Testis (tissue), 3 donors: ENCODE results near the gene SLC12A1. TPM values are rescaled to one million over a fixed set of nuclear protein-coding genes. Genes with fewer than 3 reads are reported as not detected.

Experiments
- DNase-seq: peaks from one replicate; pipeline ENCODE4 v3.0.0-alpha.2; 2019
- H3K27ac ChIP-seq, 2 donors: fragments of 200-600 bp; sonication (generic); one replicate each; pipeline ENCODE4 v1.5.1; 2019
- H3K27me3 ChIP-seq: fragments of 200-600 bp; sonication (generic); one replicate; pipeline ENCODE4 v1.5.1; 2019
- H3K36me3 ChIP-seq: fragments of 200-600 bp; sonication (generic); one replicate; pipeline ENCODE4 v1.5.1; 2017; ENCODE audit warnings: low read depth; ENCODE audit errors: missing control alignments
- H3K4me1 ChIP-seq: fragments of 200-600 bp; sonication (generic); one replicate; pipeline ENCODE4 v1.5.1; 2019
- H3K4me3 ChIP-seq, 2 donors: fragments of 200-600 bp; sonication (generic); one replicate each; pipeline ENCODE4 v1.5.1; 2017 to 2019
- H3K9me3 ChIP-seq: fragments of 200-600 bp; sonication (generic); one replicate; pipeline ENCODE4 v1.5.1; 2017
- POLR2A ChIP-seq: fragments of 450-650 bp; IDR thresholded peaks from one replicate; pipeline ENCODE4 v1.6.1; 2017; ENCODE audit warnings: antibody characterized with exemption, mild to moderate bottlenecking, moderate library complexity
- WGBS, 2 donors: methylation state at CpG; one replicate each; pipeline ENCODE4 v1.1.5; 2018; 5-methylcytosine and 5-hydroxymethylcytosine counted together
- intact Hi-C: fragments of 100-400 bp; cut with DNase I; formaldehyde crosslinking; loops from one replicate; pipeline ENCODE4 v1.15.1; 2023; ENCODE audit warnings: low total_unique reads
- polyA plus RNA-seq: library from polyadenylated mRNA; stranded (reverse); fragments of 350-450 nt; fragmentation: Illumina TruSeq; extraction: RNeasy Lipid Tissue Mini Kit (QIAGEN cat#74804); gene quantifications from one replicate; pipeline ENCODE4 v1.2.3, GENCODE V29; 2014; ENCODE audit warnings: low read depth, low replicate concordance; ENCODE audit not compliant: insufficient read depth
- total RNA-seq, 2 donors: library from RNA; depleted of rRNA; stranded (reverse); fragments of >200 nt; gene quantifications; one replicate each; pipeline ENCODE4 v1.2.3, GENCODE V29; 2016
- TF ChIP-seq, protein P1 (sequence below), 3 experiments: fragments of 450-650 bp in 2 of 3; fragments of 200-600 bp in 1 of 3; sonication (generic) in 1 of 3; IDR thresholded peaks; one replicate each; pipeline ENCODE4 v1.5.1; 2016 to 2019; ENCODE audit warnings: antibody characterized with exemption in 3 of 3, mild to moderate bottlenecking in 2 of 3, moderate library complexity in 1 of 3

The SLC12A1 gene
- total and polyA plus RNA-seq, 3 donors from 2014 or later, result 0.55 to 1.2 (median 0.62) TPM

DNA sequence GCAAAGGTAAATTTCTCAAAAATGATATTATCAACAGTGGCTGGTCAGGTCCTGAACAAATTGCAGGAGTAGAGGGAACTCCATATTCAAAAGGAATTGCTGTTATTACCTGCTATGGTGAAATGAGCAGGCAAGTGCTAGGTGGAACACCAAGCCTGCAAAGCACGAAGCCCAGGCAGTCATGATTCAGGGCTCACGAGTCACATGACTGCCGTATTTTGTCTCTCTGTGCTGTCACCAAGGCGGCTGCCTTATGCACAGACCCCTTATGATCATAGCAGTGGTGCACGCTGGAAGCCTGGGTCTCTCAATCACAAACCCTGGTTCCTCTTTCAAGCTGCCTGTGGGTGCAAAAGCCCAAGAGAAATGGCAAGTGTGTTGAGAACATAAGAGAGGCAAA is 24.4 kb downstream of the SLC12A1 start:
- Histone ChIP-seq H3K27me3 (no peaks in the 10 kb centered on the region), H3K36me3 (no peaks in the 10 kb centered on the region), H3K9me3 (no peaks in the 10 kb centered on the region), H3K4me3 (no peak overlapping the region), H3K4me1 (no peaks in the 10 kb centered on the region), H3K27ac (no peak overlapping the region)
- no peak for DNase-seq
- intact Hi-C loops, result no loop called here
- 88 to 97% methylated on average over 5 of the region's 5 CpGs for WGBS, 2 donors
- TF ChIP-seq, protein P1, sequence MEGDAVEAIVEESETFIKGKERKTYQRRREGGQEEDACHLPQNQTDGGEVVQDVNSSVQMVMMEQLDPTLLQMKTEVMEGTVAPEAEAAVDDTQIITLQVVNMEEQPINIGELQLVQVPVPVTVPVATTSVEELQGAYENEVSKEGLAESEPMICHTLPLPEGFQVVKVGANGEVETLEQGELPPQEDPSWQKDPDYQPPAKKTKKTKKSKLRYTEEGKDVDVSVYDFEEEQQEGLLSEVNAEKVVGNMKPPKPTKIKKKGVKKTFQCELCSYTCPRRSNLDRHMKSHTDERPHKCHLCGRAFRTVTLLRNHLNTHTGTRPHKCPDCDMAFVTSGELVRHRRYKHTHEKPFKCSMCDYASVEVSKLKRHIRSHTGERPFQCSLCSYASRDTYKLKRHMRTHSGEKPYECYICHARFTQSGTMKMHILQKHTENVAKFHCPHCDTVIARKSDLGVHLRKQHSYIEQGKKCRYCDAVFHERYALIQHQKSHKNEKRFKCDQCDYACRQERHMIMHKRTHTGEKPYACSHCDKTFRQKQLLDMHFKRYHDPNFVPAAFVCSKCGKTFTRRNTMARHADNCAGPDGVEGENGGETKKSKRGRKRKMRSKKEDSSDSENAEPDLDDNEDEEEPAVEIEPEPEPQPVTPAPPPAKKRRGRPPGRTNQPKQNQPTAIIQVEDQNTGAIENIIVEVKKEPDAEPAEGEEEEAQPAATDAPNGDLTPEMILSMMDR (IDR thresholded peaks at IDR 0.05), result no peak
- TF ChIP-seq POLR2A, result no peak

DNA sequence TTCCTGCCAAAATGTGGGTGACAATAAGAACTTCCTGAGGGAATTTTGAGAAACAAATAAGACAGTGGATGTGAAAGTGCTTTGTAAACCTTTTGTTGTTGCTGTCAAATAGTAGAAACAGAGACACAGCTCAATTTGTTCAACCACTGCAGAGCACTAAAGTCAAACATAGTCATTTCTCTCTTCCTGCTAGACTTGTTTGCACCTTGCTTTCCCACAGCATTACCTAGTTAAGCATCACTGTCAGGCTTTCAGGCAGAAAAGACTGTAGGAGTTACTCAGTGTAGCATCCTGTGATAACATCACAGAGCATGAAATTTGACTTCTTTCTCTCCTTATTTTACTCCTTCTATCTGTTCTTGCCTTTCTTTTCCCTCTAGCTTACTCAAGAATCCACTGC is 27.1 kb downstream of the SLC12A1 start:
- TF ChIP-seq, protein P1 (IDR thresholded peaks at IDR 0.05), result no peak
- no peak for TF ChIP-seq POLR2A
- Histone ChIP-seq H3K9me3 (no peaks in the 10 kb centered on the region), H3K36me3 (no peaks in the 10 kb centered on the region), H3K4me1 (no peaks in the 10 kb centered on the region), H3K4me3 (no peak overlapping the region), H3K27me3 (no peaks in the 10 kb centered on the region), H3K27ac (no peak overlapping the region)
- intact Hi-C loops, result no loop called here
- no peak for DNase-seq

DNA sequence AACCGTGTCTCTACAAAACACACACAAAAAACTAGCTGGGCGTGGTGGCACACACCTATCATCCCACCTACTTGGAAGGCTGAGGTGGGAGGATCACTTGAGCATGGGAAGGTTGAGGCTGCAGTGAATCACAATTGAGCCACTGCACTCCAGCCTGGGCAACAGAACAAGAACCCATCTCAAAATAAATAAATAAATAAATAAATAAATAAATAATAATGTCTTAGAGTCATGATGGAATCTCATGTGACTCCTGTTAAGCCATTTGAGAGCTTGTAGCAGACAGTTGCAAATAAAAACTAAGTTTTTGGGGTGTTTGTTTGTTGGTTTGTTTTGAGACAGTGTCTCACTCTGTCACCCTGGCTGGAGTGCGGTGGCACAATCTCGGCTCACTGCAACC is 33.2 kb downstream of the SLC12A1 start:
- TF ChIP-seq POLR2A, result no peak
- TF ChIP-seq, protein P1 (IDR thresholded peaks at IDR 0.05), result no peak
- Histone ChIP-seq H3K27ac (no peak overlapping the region), H3K4me3 (no peak overlapping the region), H3K4me1 (no peaks in the 10 kb centered on the region), H3K9me3 (no peaks in the 10 kb centered on the region), H3K27me3 (no peaks in the 10 kb centered on the region), H3K36me3 (no peaks in the 10 kb centered on the region)
- intact Hi-C loops, result no loop called here
- 92 to 96% methylated on average over 4 of the region's 4 CpGs for WGBS, 2 donors
- DNase-seq, result no peak

DNA sequence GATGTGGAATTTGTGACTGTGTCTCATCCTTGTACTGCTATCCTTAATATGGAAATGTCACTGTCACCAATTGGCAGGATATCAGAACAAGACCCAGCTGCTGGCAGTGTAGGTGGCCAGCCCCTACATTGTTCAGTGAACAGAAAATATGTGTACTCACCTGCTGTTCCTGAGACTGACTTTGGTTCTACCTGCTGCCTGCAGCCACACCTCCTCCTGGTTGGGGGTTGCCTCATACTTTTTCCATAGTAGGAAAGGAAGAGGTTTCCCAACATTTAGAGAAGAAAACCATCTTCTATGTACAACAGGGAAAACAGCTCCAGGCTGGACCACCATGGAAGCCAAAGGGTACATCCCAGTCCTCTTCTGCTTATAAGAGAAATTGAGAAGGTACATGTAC is 35.9 kb downstream of the SLC12A1 start:
- Histone ChIP-seq H3K36me3 (no peaks in the 10 kb centered on the region), H3K4me3 (no peak overlapping the region), H3K9me3 (no peaks in the 10 kb centered on the region), H3K27ac (no peak overlapping the region), H3K27me3 (no peaks in the 10 kb centered on the region), H3K4me1 (no peaks in the 10 kb centered on the region)
- DNase-seq, result no peak
- no peak for TF ChIP-seq POLR2A
- TF ChIP-seq, protein P1 (IDR thresholded peaks at IDR 0.05), result no peak
- intact Hi-C loops, result no loop called here

DNA sequence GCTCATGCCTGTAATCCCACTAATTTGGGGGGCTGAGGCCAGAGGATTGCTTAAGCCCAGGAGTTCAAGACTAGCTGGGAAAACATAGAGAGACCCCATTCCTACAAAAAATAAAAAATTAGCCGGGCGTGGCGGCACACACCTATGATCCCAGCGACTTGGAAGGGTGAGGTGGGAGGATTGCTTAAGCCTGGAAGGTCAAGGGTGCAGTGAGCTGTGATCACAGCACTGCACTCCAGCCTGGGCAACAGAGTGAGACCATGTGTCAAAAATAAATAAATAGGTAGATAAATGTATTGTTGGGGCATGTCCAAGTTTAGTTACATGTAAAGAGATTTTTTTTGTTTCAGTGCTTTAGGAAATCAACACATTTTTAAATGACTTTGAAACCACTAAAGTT is 36.4 kb downstream of the SLC12A1 start:
- Histone ChIP-seq H3K36me3 (no peaks in the 10 kb centered on the region), H3K27me3 (no peaks in the 10 kb centered on the region), H3K4me3 (no peak overlapping the region), H3K4me1 (no peaks in the 10 kb centered on the region), H3K9me3 (no peaks in the 10 kb centered on the region), H3K27ac (no peak overlapping the region)
- intact Hi-C loops, result no loop called here
- DNase-seq, result no peak
- no peak for TF ChIP-seq POLR2A
- TF ChIP-seq, protein P1 (IDR thresholded peaks at IDR 0.05), result no peak
- 91 to 97% methylated on average over 4 of the region's 4 CpGs for WGBS, 2 donors
